H1 (cell line): ENCODE data around the gene EIF2S1. TPM values are rescaled to one million over a fixed set of nuclear protein-coding genes. Genes with fewer than 3 reads are reported as not detected.

Experiments used
- CTCF ChIA-PET: fragments of 300-600 bp; sonication (Branson Sonifier 250); formaldehyde crosslinking; loops from one replicate; lab custom pipeline; 2021; ENCODE audit not compliant: partially characterized antibody; lab: Charles Lee
- POLR2A ChIA-PET: fragments of 300-600 bp; sonication (Branson Sonifier 250); formaldehyde crosslinking; loops from one replicate; lab custom pipeline; 2021; ENCODE audit warnings: inconsistent platforms; ENCODE audit not compliant: partially characterized antibody; lab: Charles Lee
- DNase-seq, 2 experiments: peaks; one replicate each; pipeline versions ENCODE4 v3.0.0 to v3.0.0-alpha.2; 2010 to 2022; ENCODE audit warnings: low spot score in 2 of 2, low read depth in 1 of 2, mixed read lengths in 1 of 2
- FAIRE-seq: peaks from 2 replicates; lab custom pipeline; 2011; peaks lifted over from hg19 to GRCh38; lab: Jason Lieb, UNC
- H2AFZ ChIP-seq: 2 replicates; pipeline ENCODE4 v1.8.1; 2012; ENCODE audit warnings: low read length, inconsistent platforms
- H2AK5ac ChIP-seq: 2 replicates; pipeline ENCODE4 v1.6.1; 2013; ENCODE audit warnings: low read depth, low read length
- H2BK120ac ChIP-seq: replicated peaks from 2 replicates; pipeline ENCODE3; 2013; ENCODE audit warnings: low read depth, low read length, inconsistent platforms
- H2BK12ac ChIP-seq: 2 replicates; pipeline ENCODE4 v1.6.1; 2013; ENCODE audit warnings: low read depth, low read length
- H2BK15ac ChIP-seq: 2 replicates; pipeline ENCODE4 v1.6.1; 2013; ENCODE audit warnings: low read length
- H2BK20ac ChIP-seq: 2 replicates; pipeline ENCODE4 v1.6.1; 2013; ENCODE audit warnings: low read length
- H2BK5ac ChIP-seq: 2 replicates; pipeline ENCODE4 v1.6.1; 2013; ENCODE audit warnings: low read depth, low read length
- H3K14ac ChIP-seq: 2 replicates; pipeline ENCODE4 v1.6.1; 2013; ENCODE audit warnings: inconsistent platforms; ENCODE audit not compliant: insufficient read length
- H3K18ac ChIP-seq: 2 replicates; pipeline ENCODE4 v1.6.1; 2013; ENCODE audit warnings: low read length; ENCODE audit errors: extremely low read depth
- H3K23ac ChIP-seq: 2 replicates; pipeline ENCODE4 v1.6.1; 2013; ENCODE audit warnings: inconsistent platforms; ENCODE audit not compliant: insufficient read length
- H3K23me2 ChIP-seq: 2 replicates; pipeline ENCODE4 v1.6.1; 2013; ENCODE audit warnings: low read depth, low read length
- H3K27ac ChIP-seq: 2 replicates; pipeline ENCODE4 v1.6.1; 2011; ENCODE audit warnings: low read depth, low read length, inconsistent platforms
- H3K27me3 ChIP-seq, 4 experiments: replicated peaks in 1 of 4; 1 replicate in 1 of 4; 2 replicates in 3 of 4; pipeline versions ENCODE4 v1.6.1 to v1.8.1; 2011 to 2013; ENCODE audit warnings: low read length in 3 of 4, mild to moderate bottlenecking in 3 of 4, inconsistent platforms in 2 of 4, mixed read lengths in 2 of 4, moderate library complexity in 1 of 4; ENCODE audit not compliant: control insufficient read depth in 3 of 4, insufficient read depth in 3 of 4; ENCODE audit errors: extremely low read depth in 1 of 4
- H3K36me3 ChIP-seq, 4 experiments: 2 replicates each; pipeline versions ENCODE4 v1.6.1 to v1.8.1; 2011 to 2013; ENCODE audit warnings: mild to moderate bottlenecking in 4 of 4, low read length in 3 of 4, moderate library complexity in 2 of 4, control low read depth in 1 of 4, inconsistent platforms in 1 of 4; ENCODE audit not compliant: insufficient read depth in 4 of 4, control insufficient read depth in 2 of 4
- H3K4ac ChIP-seq: replicated peaks from 2 replicates; pipeline ENCODE3; 2013; ENCODE audit warnings: low read length, low read depth, mixed read lengths, inconsistent platforms; ENCODE audit not compliant: insufficient read length
- H3K4me1 ChIP-seq, 4 experiments: replicated peaks in 1 of 4; 1 replicate in 1 of 4; 2 replicates in 3 of 4; pipeline versions ENCODE4 v1.6.1 to v1.8.1; 2011 to 2013; ENCODE audit warnings: low read length in 3 of 4, inconsistent platforms in 2 of 4, mixed read lengths in 1 of 4; ENCODE audit not compliant: insufficient read depth in 4 of 4, control insufficient read depth in 3 of 4
- H3K4me2 ChIP-seq, 2 experiments: 2 replicates each; pipeline versions ENCODE4 v1.6.1 to v1.8.1; 2011 to 2013; ENCODE audit warnings: low read depth in 2 of 2, low read length in 2 of 2, control low read depth in 1 of 2, inconsistent platforms in 1 of 2, mild to moderate bottlenecking in 1 of 2; ENCODE audit not compliant: insufficient read depth in 1 of 2
- H3K4me3 ChIP-seq, 4 experiments: fragments of 200-600, 300-600 bp in 1 of 4; sonication (generic), shearing (Covaris generic), sonication (Bioruptor Twin) in 1 of 4; 2 replicates each; pipeline versions ENCODE4 v1.5.1 to v1.8.1; 2011 to 2016; ENCODE audit warnings: low read length in 4 of 4, low read depth in 3 of 4, control low read depth in 2 of 4, inconsistent platforms in 2 of 4, mild to moderate bottlenecking in 2 of 4, mixed read lengths in 1 of 4, moderate library complexity in 1 of 4; ENCODE audit not compliant: insufficient read depth in 2 of 4; ENCODE audit errors: extremely low read depth in 1 of 4
- H3K56ac ChIP-seq: replicated peaks from 2 replicates; pipeline ENCODE3; 2013; ENCODE audit warnings: low read depth, mild to moderate bottlenecking, mixed read lengths, low read length, inconsistent platforms; ENCODE audit not compliant: insufficient read length
- H3K79me1 ChIP-seq: 2 replicates; pipeline ENCODE4 v1.6.1; 2013; ENCODE audit warnings: low read depth, low read length, control low read depth
- H3K79me2 ChIP-seq, 2 experiments: 2 replicates each; pipeline versions ENCODE4 v1.6.1 to v1.8.1; 2012 to 2013; ENCODE audit warnings: low read length in 2 of 2, mild to moderate bottlenecking in 2 of 2, inconsistent platforms in 1 of 2; ENCODE audit not compliant: insufficient read depth in 2 of 2, control insufficient read depth in 1 of 2
- H3K9ac ChIP-seq, 4 experiments: replicated peaks in 1 of 4; 1 replicate in 1 of 4; 2 replicates in 3 of 4; pipeline versions ENCODE4 v1.6.1 to v1.8.1; 2011 to 2013; ENCODE audit warnings: low read depth in 3 of 4, low read length in 3 of 4, control low read depth in 2 of 4, mild to moderate bottlenecking in 2 of 4, moderate library complexity in 2 of 4, inconsistent platforms in 1 of 4; ENCODE audit errors: extremely low read depth in 1 of 4
- H3K9me3 ChIP-seq, 2 experiments: 2 replicates each; pipeline versions ENCODE4 v1.6.1 to v1.8.1; 2012 to 2013; ENCODE audit warnings: mild to moderate bottlenecking in 2 of 2, moderate library complexity in 2 of 2, control low read depth in 1 of 2, inconsistent platforms in 1 of 2, low read depth in 1 of 2, low read length in 1 of 2, mixed read lengths in 1 of 2; ENCODE audit not compliant: insufficient read depth in 2 of 2
- H4K20me1 ChIP-seq, 2 experiments: replicated peaks in 1 of 2; 2 replicates each; pipeline versions ENCODE3 to v1.8.1; 2011 to 2013; ENCODE audit warnings: inconsistent platforms in 2 of 2, low read length in 2 of 2, mild to moderate bottlenecking in 1 of 2; ENCODE audit not compliant: insufficient read depth in 2 of 2, control insufficient read depth in 1 of 2
- H4K5ac ChIP-seq: 2 replicates; pipeline ENCODE4 v1.6.1; 2013; ENCODE audit warnings: low read length, low read depth, mixed read lengths, inconsistent platforms; ENCODE audit not compliant: insufficient read length
- H4K8ac ChIP-seq: 2 replicates; pipeline ENCODE4 v1.8.0; 2013; ENCODE audit warnings: mild to moderate bottlenecking, moderate library complexity, low read length, inconsistent platforms; ENCODE audit not compliant: insufficient read depth; ENCODE audit errors: extremely low read depth
- H4K91ac ChIP-seq: replicated peaks from 2 replicates; pipeline ENCODE3; 2013; ENCODE audit warnings: low read length, mixed read lengths, inconsistent platforms; ENCODE audit not compliant: insufficient read length
- CBX8 ChIP-seq: fragments of 300-800, 300-1000 bp; sonication (generic); IDR thresholded peaks from 2 replicates; pipeline ENCODE4 v1.7.1; 2016; ENCODE audit warnings: low read depth, low read length, borderline replicate concordance
- HDAC6 ChIP-seq: IDR thresholded peaks from one replicate; pipeline ENCODE4 v1.7.1; 2012; ENCODE audit warnings: low read depth, mild to moderate bottlenecking, inconsistent platforms, low read length, moderate library complexity
- JUND ChIP-seq: IDR thresholded peaks from 2 replicates; pipeline ENCODE4 v1.6.1; 2011; ENCODE audit warnings: mild to moderate bottlenecking, improper control_type of control experiment, low read length
- KDM5A ChIP-seq: fragments of 200-600 bp; IDR thresholded peaks from 2 replicates; pipeline ENCODE4 v1.7.1; 2012; ENCODE audit warnings: mild to moderate bottlenecking, low read length, inconsistent platforms, mixed read lengths
- POU5F1 ChIP-seq: IDR thresholded peaks from 2 replicates; pipeline ENCODE4 v1.6.1; 2011; ENCODE audit warnings: low read depth, mild to moderate bottlenecking, low read length, moderate library complexity
- SP1 ChIP-seq: IDR thresholded peaks from 2 replicates; pipeline ENCODE4 v1.6.1; 2011; ENCODE audit warnings: low read depth, low read length
- WGBS, 2 experiments: shearing (Covaris generic) in 1 of 2; methylation state at CpG; one replicate each; pipeline versions ENCODE4 v1.1.6 to v1.1.7; 2013 to 2015; ENCODE audit warnings: low lambda C conversion rate in 2 of 2, mixed read lengths in 2 of 2, inconsistent platforms in 1 of 2, low coverage in 1 of 2, missing lambda C conversion rate in 1 of 2; ENCODE audit not compliant: insufficient replicate concordance in 2 of 2, insufficient coverage in 1 of 2, insufficient read length in 1 of 2; ENCODE audit errors: extremely low coverage in 1 of 2, missing lambda C conversion rate in 1 of 2; 5-methylcytosine and 5-hydroxymethylcytosine counted together
- polyA plus RNA-seq, 7 experiments: library from polyadenylated mRNA; depleted of rRNA in 3 of 7; stranded (reverse) in 5 of 7; unstranded in 2 of 7; fragments of >200 nt in 5 of 7; fragments of 200-250 nt in 2 of 7; gene quantifications; 1 replicate in 5 of 7; 2 replicates in 1 of 7; 4 replicates in 1 of 7; pipeline versions ENCODE4 v1.2.1 to v1.2.3, GENCODE V29; 2011 to 2013; ENCODE audit warnings: missing spikeins in 2 of 7, mixed read lengths in 2 of 7
- total RNA-seq: library from RNA; stranded (reverse); fragmentation: NEBNext Ultra II Directional; extraction: Animal tissue kit (Norgen Biotek cat#: 25700); gene quantifications from 2 replicates; pipeline ENCODE4 v1.2.1, GENCODE V29; 2021

EIF2S1 gene
- total and polyA plus RNA-seq, 2 of the 8 experiments (the other 6 are each of a cell fraction or from before 2014, with no cell fraction given) = 35.1 to 146 TPM

DNA sequence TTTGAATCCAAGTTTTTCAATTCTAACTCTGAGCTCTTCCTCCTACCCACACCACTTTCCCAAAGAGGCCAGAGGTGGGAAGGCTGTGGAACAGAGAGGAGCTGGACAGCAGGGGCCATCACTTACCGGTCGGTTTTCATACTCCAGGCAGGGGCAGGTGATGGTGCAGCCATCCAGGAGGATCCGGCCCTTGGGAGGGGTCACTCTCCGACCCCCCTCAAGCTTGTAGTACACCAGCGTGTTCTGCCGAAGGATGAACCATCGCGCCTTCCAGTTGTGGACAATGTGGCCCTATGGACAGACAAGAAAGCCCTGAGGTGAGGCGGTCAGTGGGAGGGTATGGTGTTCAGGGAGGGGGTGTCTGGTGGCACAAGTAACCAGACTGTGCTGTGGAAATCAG, 37.4 kb downstream of the EIF2S1 start:
- Histone ChIP-seq H3K9me3 (no peaks in the 10 kb centered on the region), H2AFZ (no peak overlapping the region; the same call in 1 of the 2 replicates), H4K8ac (no peak overlapping the region; the same call in 1 of the 2 replicates), H3K4me1 (no peaks in the 10 kb centered on the region; a peak in 1 of 7 replicates), H3K56ac (no peak overlapping the region), H3K36me3 (no peaks in the 10 kb centered on the region), H3K79me1 (no peaks in the 10 kb centered on the region), H4K91ac (no peak overlapping the region), H2BK120ac (no peak overlapping the region), H4K5ac (no peak overlapping the region), H3K18ac (no peak overlapping the region), H3K23ac (no peak overlapping the region), H2BK5ac (no peak overlapping the region), H2AK5ac (no peak overlapping the region), H3K4me2 (no peak overlapping the region), H3K79me2 (no peaks in the 10 kb centered on the region), H2BK15ac (no peak overlapping the region), H2BK12ac (0 out of 2 replicates have a peak overlapping the region, but pooled peaks have one; percentile 81), H3K23me2 (no peaks in the 10 kb centered on the region), H3K4me3 (no peak overlapping the region), H3K27ac (no peak overlapping the region), H3K27me3 (no peaks in the 10 kb centered on the region), H2BK20ac (no peak overlapping the region), H3K4ac (no peak overlapping the region), H3K9ac (no peak overlapping the region), H3K14ac (no peak overlapping the region), H4K20me1 (no peaks in the 10 kb centered on the region)
- WGBS, 2 experiments = 91% methylated on average over 9 of the region's 9 CpGs; no CpG with 5 or more reads in 1 of the 2 experiments
- TF ChIP-seq KDM5A (no peak), HDAC6 (no peak), POU5F1 (no peak), SP1 (no peak), CBX8 (no peak), JUND (no peak)
- FAIRE-seq (no peak), DNase-seq (no peak)
- ChIA-PET CTCF (interaction anchor here (0.6 to 1.5 kb wide), 3 partner anchors 38 to 303 kb away, joined by 3 to 5 read pairs (median 4); partner anchors contain the start of genes ATP6V1D and EIF2S1), POLR2A (interaction anchor here (0.8 kb wide), 1 partner anchor 10 kb away, joined by 3 read pairs; no protein-coding TSS in a partner anchor)
